GM23338 (cell line): Measurements from ENCODE around the gene PER3. TPM values are rescaled to one million over a fixed set of nuclear protein-coding genes. Genes with fewer than 3 reads are reported as not detected.

Experiments
- ATAC-seq: fragments of 200-7000 bp; cut with Tn5 transposase; 3 replicates; pipeline ENCODE4 v1.9.1; 2020
- DNase-seq: peaks from one replicate; pipeline ENCODE4 v3.0.0-alpha.2; 2015; ENCODE audit warnings: low spot score
- H2AFZ ChIP-seq: fragments of 200-600 bp; sonication (generic); 2 replicates; pipeline ENCODE4 v1.8.0; 2016; ENCODE audit warnings: antibody characterized with exemption, mild to moderate bottlenecking, moderate library complexity
- H3F3A ChIP-seq: fragments of 200-600 bp; sonication (generic); replicated peaks from 2 replicates; pipeline ENCODE4 v1.8.0; 2017; ENCODE audit warnings: antibody characterized with exemption, mixed run types, low read depth
- H3K27ac ChIP-seq: fragments of 200-600 bp; sonication (generic); 2 replicates; pipeline ENCODE4 v1.6.1; 2016; ENCODE audit warnings: low read depth
- H3K27me3 ChIP-seq: fragments of 200-600 bp; sonication (generic); 2 replicates; pipeline ENCODE4 v1.8.0; 2016; ENCODE audit warnings: mild to moderate bottlenecking, mixed run types, moderate library complexity; ENCODE audit not compliant: insufficient read depth
- H3K36me3 ChIP-seq: fragments of 200-600 bp; sonication (generic); 2 replicates; pipeline ENCODE4 v1.8.0; 2016; ENCODE audit warnings: mild to moderate bottlenecking; ENCODE audit not compliant: insufficient read depth
- H3K4me1 ChIP-seq: fragments of 200-600 bp; sonication (generic); 2 replicates; pipeline ENCODE4 v1.8.0; 2016; ENCODE audit warnings: mild to moderate bottlenecking, moderate library complexity; ENCODE audit not compliant: insufficient read depth
- H3K4me2 ChIP-seq: fragments of 200-600 bp; sonication (generic); 2 replicates; pipeline ENCODE4 v1.7.1; 2017; ENCODE audit warnings: mixed run types
- H3K4me3 ChIP-seq: fragments of 200-600 bp; sonication (generic); 2 replicates; pipeline ENCODE4 v1.6.1; 2016; ENCODE audit warnings: mixed run types
- H3K79me2 ChIP-seq: fragments of 200-600 bp; sonication (generic); replicated peaks from 2 replicates; pipeline ENCODE4 v1.8.0; 2017; ENCODE audit warnings: mild to moderate bottlenecking; ENCODE audit not compliant: insufficient read depth
- H3K9me2 ChIP-seq: fragments of 200-600 bp; sonication (generic); 2 replicates; pipeline ENCODE4 v1.8.0; 2017; ENCODE audit not compliant: insufficient read depth
- H4K20me1 ChIP-seq: fragments of 200-600 bp; sonication (generic); replicated peaks from 2 replicates; pipeline ENCODE4 v1.8.0; 2017; ENCODE audit warnings: mild to moderate bottlenecking; ENCODE audit not compliant: insufficient read depth
- H3K27ac Mint-ChIP-seq: 2 replicates; pipeline ENCODE4 v1.8.0; 2020; ENCODE audit warnings: inconsistent platforms, mild to moderate bottlenecking, moderate library complexity, mixed read lengths
- H3K27me3 Mint-ChIP-seq: 3 replicates; pipeline ENCODE4 v1.8.0; 2022; ENCODE audit warnings: low read depth, mild to moderate bottlenecking, moderate library complexity, mixed read lengths, inconsistent platforms; ENCODE audit not compliant: insufficient read depth, poor library complexity
- H3K36me3 Mint-ChIP-seq: 3 replicates; pipeline ENCODE4 v1.8.0; 2021; ENCODE audit warnings: low read depth, mild to moderate bottlenecking, inconsistent platforms, moderate library complexity, mixed read lengths
- H3K4me1 Mint-ChIP-seq: 3 replicates; pipeline ENCODE4 v1.8.0; 2020; ENCODE audit warnings: mild to moderate bottlenecking, inconsistent platforms, mixed read lengths
- H3K4me3 Mint-ChIP-seq: 3 replicates; pipeline ENCODE4 v1.8.0; 2021; ENCODE audit warnings: moderate library complexity, mild to moderate bottlenecking, inconsistent platforms, mixed read lengths
- H3K9me3 Mint-ChIP-seq: 3 replicates; pipeline ENCODE4 v1.8.0; 2020; ENCODE audit warnings: moderate library complexity, mild to moderate bottlenecking, inconsistent platforms, mixed read lengths
- CREB1 ChIP-seq: fragments of 250-450 bp; sonication (Bioruptor Pico); IDR thresholded peaks from 2 replicates; pipeline ENCODE4 v1.5.0; 2020; ENCODE audit warnings: low read depth, mild to moderate bottlenecking, moderate library complexity
- CTCF ChIP-seq, 2 experiments: fragments of 200-600 bp in 1 of 2; sonication (generic) in 1 of 2; conservative IDR thresholded peaks; 2 replicates each; pipeline versions ENCODE4 v1.5.1 to v1.6.1; 2016 to 2017; ENCODE audit warnings: antibody characterized with exemption in 2 of 2, low read depth in 2 of 2, mild to moderate bottlenecking in 2 of 2, moderate library complexity in 1 of 2
- ETS1 ChIP-seq: IDR thresholded peaks from 2 replicates; pipeline ENCODE4 v1.6.1; 2016; ENCODE audit warnings: antibody characterized with exemption
- EZH2 ChIP-seq: fragments of 200-600 bp; sonication (generic); IDR thresholded peaks from one replicate; pipeline ENCODE4 v1.8.0; 2017; ENCODE audit warnings: antibody characterized with exemption, mild to moderate bottlenecking, low read depth; ENCODE audit not compliant: unreplicated experiment
- EZH2phosphoT487 ChIP-seq: fragments of 200-600 bp; sonication (generic); IDR thresholded peaks from one replicate; pipeline ENCODE4 v1.8.1; 2018; ENCODE audit warnings: antibody characterized with exemption; ENCODE audit not compliant: unreplicated experiment
- JUNB ChIP-seq: IDR thresholded peaks from one replicate; pipeline ENCODE4 v1.6.1; 2016; ENCODE audit warnings: antibody characterized with exemption; ENCODE audit not compliant: unreplicated experiment
- NANOG ChIP-seq: IDR thresholded peaks from 2 replicates; pipeline ENCODE4 v1.6.1; 2016; ENCODE audit warnings: antibody characterized with exemption, borderline replicate concordance
- POLR2AphosphoS5 ChIP-seq: IDR thresholded peaks from 2 replicates; pipeline ENCODE4 v1.6.1; 2016; ENCODE audit warnings: antibody characterized with exemption, low read depth
- STAT1 ChIP-seq: IDR thresholded peaks from one replicate; pipeline ENCODE4 v1.6.1; 2016; ENCODE audit warnings: antibody characterized with exemption; ENCODE audit not compliant: unreplicated experiment
- ZNF114 ChIP-seq: fragments of 250-450 bp; sonication (Bioruptor Pico); IDR thresholded peaks from 2 replicates; pipeline ENCODE4 v1.5.0; 2020; ENCODE audit warnings: mild to moderate bottlenecking, moderate library complexity
- ZNF331 ChIP-seq: fragments of 250-450 bp; sonication (Bioruptor Pico); IDR thresholded peaks from 2 replicates; pipeline ENCODE4 v1.5.0; 2020; ENCODE audit warnings: low read depth, mild to moderate bottlenecking, moderate library complexity
- ZNF462 ChIP-seq: fragments of 250-450 bp; sonication (Bioruptor Pico); IDR thresholded peaks from 2 replicates; pipeline ENCODE4 v1.5.0; 2020; ENCODE audit warnings: mild to moderate bottlenecking, moderate library complexity
- polyA plus RNA-seq: library from polyadenylated mRNA; unstranded; fragments of >200 nt; fragmentation: Nextera tagmentation; extraction: Ambion mirVana; gene quantifications from 2 replicates; pipeline ENCODE4 v1.2.1, GENCODE V29; 2016
- total RNA-seq: library from RNA; depleted of rRNA; stranded (reverse); fragments of >200 nt; shearing (Covaris generic); gene quantifications from 2 replicates; pipeline ENCODE4 v1.2.3, GENCODE V29; 2014

PER3 gene
- total and polyA plus RNA-seq, 2 experiments from 2014 or later, result 6.1 to 16.4 TPM

GRCh38 chr1:7813677-7814373, 29.7 kb downstream of the PER3 start (continued):
- TF ChIP-seq JUNB (no peak), POLR2AphosphoS5 (no peak), ZNF114 (CRISPR knock-in tag) (no peak), STAT1 (no peak), EZH2 (no peak), NANOG (no peak)

DNA sequence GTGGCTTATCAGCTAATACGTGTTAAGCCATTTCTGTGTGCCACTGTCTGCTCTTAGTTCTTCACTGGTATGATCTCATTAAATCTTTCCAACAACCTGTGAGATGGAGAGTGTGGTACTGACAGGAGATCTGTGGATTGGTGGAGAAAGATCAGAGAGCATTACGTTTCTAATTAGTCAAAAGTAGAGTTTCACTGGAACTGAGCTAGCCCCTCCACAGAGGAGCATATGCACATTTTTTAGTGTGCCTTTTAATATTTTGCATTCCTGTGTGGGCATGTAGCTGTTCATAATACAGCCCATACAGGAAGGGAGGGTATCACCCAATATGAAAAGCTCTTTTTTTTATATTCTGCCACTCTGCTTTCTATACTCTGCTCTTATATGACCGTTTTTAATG, 37.2 kb downstream of the PER3 start:
- H3K4me1 ChIP-seq, result no peaks in the 10 kb centered on the region
- no peaks in the 10 kb centered on the region for H3K79me2 ChIP-seq
- H4K20me1 ChIP-seq, result no peaks in the 10 kb centered on the region
- no peak overlapping the region for H3K27ac ChIP-seq
- H3K36me3 Mint-ChIP-seq, result peaks cover 2% of the 10 kb centered on the region; the same call in 2 of the 3 replicates
- no peaks in the 10 kb centered on the region for H3K9me2 ChIP-seq
- ATAC-seq (no peak), DNase-seq (no peak)
- H3K9me3 Mint-ChIP-seq, result no peaks in the 10 kb centered on the region
- H3K4me1 Mint-ChIP-seq, result no peaks in the 10 kb centered on the region
- H3K4me3 Mint-ChIP-seq, result no peak overlapping the region
- H3K4me3 ChIP-seq, result no peak overlapping the region
- H3K27me3 Mint-ChIP-seq, result no peaks in the 10 kb centered on the region
- no peak overlapping the region for H3K4me2 ChIP-seq
- no peak overlapping the region for H2AFZ ChIP-seq
- H3K27me3 ChIP-seq, result no peaks in the 10 kb centered on the region
- H3K27ac Mint-ChIP-seq, result no peak overlapping the region
- no peaks in the 10 kb centered on the region for H3F3A ChIP-seq
- H3K36me3 ChIP-seq, result peaks cover 1% of the 10 kb centered on the region; the same call in 1 of the 2 replicates
- TF ChIP-seq ZNF114 (CRISPR knock-in tag), result no peak
- TF ChIP-seq CREB1 (CRISPR knock-in tag), result no peak
- TF ChIP-seq ETS1, result no peak
- TF ChIP-seq EZH2, result no peak
- no peak for TF ChIP-seq ZNF331 (CRISPR knock-in tag)
- TF ChIP-seq ZNF462 (CRISPR knock-in tag), result no peak
- no peak for TF ChIP-seq NANOG
- TF ChIP-seq EZH2phosphoT487, result no peak
- no peak for TF ChIP-seq CTCF (conservative IDR thresholded peaks at IDR 0.05; ENCODE audit: low read depth in 2 of 2)
- no peak for TF ChIP-seq STAT1
- TF ChIP-seq POLR2AphosphoS5, result no peak
- no peak for TF ChIP-seq JUNB
